Bone marrow (tissue), 2 donors: ENCODE results near the gene BACE2.

Experiments used
- DNase-seq, 2 donors: peaks; one replicate each; lab custom pipeline; 2025; lab: John Stamatoyannopoulos, UW

The BACE2 gene

DNA sequence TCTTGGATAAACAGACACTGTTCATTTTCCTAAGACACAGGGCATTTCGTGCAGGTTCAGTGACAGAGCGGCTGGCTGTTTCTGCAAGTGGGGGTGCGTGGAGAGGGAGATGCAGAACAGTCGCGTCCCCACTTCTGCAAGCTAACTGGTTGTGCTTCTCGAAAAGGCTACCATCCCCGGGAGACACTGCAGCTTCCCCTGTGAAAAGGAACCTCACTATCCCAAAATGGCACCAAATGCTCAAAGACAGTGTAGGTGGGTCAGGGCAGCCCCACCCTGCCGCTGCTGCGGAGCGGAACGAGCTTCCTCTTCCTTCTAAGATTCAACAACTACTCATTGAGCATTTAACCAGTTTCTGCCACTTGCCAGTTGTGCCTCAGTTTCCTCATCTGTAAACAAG lies 19.2 kb upstream of the BACE2 start:
- DNase-seq = no peak

DNA sequence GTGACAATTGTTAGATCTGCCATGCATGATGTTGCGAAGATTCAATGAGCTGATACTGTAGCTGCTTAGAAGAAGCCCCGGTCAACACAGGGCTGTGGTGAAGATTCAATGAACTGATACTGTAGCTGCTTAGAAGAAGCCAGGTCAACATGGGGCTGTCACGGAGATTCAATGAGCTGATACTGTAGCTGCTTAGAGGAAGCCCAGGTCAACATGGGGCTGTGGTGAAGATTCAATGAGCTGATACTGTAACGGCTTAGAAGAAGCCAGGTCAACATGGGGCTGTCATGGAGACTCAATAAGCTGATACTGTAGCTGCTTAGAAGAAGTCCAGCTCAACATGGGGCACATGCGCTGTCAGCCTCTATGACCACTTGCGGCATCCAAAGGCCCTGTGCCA lies 18.8 kb upstream of the BACE2 start:
- DNase-seq = no peak

DNA sequence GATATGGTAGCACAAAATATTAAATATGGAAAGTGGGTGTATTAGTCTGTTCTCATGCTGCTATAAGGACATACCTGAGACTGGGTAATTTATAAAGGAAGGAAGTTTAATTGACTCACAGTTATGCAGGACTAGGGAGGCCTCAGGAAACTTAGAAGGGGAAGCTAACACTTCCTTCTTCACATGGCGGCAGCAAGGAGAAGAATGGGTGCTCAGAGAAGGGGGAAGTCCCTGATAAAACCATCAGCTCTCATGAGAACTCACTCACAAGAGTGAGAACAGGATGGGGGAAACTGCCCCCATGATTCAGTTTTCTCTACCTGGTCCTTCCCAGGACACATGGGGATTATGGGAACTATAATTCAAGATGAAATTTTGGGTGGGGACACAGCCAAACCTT lies 15.8 kb upstream of the BACE2 start:
- DNase-seq = no peak

DNA sequence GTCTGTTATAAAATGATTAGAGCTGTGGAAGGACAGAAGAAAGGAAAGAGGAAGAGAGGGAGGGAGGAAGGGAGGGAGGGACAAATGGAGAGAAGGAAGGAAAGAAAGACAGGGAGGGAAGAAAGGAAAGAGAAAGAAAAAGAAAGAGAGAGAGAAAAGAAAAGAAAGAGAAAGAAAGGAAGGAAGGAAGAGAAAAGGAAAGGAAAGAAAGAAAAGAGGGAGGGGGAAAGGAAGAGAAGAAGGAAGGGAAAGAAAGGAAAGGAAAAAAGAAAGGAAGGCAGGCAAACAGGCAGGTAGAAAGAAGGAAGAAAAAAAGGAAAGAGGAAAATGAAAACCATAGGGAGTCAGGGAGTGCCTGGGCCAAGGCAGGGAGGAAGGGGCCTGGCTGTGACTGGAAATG lies 14.5 kb upstream of the BACE2 start:
- no peak for DNase-seq

DNA sequence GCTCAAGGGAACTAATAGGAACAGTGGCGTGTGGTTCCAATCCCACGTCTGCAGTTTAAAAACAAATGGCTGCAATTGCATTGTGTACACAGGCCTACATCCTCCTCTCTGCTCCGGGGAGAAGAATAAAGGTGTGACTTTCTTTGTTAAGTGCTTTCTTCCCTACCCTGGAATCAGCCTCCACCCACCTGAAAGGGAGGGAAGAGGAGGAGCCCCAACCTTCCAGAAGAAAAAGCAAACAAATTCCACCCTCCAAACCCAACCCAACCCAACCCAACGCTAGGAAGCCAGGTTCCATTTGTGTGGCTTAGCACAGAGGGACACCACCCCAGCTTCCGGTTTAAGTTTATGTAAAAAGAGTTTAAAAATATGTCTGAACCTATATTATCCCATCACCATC lies 11.8 kb upstream of the BACE2 start:
- DNase-seq = no peak

DNA sequence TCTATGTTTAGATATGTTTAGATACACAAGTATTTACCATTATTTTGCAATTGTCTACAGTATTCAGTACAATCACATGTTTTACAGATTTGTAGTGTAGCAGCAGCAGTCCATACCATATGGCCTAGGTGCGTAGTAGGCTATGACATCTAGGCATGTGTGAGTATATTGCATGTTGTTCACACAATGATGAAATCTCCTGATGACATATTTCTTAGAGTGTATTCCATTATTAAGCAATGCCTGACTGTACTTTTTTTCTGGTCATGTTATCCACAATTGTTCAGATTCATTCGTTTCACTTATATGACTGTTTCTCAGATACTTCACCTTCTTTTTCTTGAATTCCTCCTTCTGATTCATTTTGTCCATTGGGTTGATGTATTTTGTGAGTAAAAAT lies 9.9 kb upstream of the BACE2 start:
- no peak for DNase-seq

DNA sequence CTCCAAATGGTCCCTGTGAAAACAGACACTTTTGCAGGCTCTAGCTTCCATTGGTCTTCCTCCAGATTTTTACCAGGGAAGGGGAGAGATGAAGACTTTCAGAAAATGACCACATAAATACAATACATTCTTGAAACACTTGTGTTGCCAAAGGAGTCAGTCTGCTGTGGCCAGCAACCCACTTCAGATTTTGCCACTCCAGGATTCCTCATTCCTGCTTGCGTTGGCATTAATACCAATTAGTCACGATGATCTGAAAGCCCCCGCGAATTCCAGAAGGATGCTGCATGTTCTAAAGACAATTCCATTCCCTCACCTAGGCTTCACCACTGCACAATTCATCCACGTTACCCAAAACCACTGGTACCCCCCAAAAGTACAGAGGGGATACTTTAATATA lies 7.9 kb upstream of the BACE2 start:
- DNase-seq = no peak

DNA sequence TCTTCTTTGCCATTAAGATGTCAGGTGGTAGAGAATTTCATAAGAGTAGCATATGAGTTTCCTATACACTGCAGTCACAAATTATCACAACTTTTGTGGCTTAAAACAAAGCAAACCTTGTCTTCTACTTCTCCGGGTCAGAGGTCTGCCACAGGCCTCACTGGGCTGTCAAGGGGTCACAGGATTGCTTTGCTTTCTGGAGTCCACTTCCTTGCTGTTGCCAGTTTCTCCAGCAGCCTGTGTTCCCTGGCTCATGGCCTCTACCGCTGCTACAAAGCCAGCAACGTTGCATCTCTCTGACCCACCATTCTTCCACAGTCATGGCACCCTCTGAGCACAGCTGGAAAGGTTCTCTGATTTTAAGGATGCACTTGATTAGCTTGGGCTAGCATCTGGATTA lies 6.5 kb upstream of the BACE2 start:
- DNase-seq = no peak

DNA sequence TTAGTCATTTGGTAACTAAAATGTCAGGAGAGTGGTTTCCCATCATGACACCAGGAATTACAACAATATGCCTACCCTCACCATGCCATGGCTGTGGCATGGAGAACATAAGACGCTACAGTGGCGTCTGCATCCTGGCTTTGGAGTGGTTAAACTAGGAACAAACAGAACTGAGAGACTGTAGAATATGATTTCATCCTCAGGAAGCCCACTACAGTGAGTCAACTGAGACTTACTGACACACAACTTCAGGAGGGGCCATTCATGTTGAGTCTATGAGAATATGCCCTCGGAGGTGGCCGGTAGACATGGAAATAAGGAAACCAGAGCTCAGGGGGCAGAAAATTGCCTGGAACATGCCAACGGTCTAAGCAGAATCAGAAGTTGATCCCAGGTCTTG lies 5.9 kb upstream of the BACE2 start:
- DNase-seq = no peak

DNA sequence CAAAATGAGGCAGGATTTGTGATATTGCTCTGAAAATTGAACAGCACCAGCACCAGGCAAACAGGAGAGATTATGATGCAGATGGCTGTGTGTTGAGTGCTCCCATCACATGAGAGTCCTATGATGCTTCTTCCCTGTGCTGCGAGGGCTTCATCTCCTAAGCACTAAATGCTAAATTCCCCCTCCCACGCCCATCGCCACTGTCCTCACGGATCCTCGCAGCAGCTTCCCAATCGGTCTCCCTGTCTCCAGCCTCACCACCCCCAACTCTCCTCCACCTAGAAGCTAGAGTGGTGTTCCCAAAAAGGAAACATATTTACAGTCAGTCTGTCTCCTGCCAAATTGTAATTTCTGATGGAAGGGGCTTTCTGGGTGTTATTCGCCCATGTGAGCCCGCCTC lies 4.9 kb upstream of the BACE2 start:
- no peak for DNase-seq

DNA sequence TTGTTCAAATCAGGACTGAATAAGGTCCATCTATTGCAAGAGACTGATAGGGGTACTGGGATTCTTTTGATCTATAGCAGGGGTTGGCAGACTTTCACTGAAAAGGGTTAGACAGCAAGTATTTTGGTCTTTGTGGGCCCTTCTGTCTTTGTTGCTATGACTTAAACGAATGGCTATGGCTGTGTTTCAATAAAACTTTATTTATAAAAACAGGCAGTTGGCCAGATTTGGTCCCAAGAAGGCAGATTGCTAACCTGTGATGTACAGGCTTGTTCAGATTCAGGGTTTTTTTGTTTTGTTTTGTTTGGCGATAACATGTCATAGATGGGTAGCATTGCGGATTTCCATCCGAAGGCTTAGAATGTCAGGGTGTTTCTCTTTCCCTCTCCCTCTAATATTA lies 3.9 kb upstream of the BACE2 start:
- DNase-seq = no peak

DNA sequence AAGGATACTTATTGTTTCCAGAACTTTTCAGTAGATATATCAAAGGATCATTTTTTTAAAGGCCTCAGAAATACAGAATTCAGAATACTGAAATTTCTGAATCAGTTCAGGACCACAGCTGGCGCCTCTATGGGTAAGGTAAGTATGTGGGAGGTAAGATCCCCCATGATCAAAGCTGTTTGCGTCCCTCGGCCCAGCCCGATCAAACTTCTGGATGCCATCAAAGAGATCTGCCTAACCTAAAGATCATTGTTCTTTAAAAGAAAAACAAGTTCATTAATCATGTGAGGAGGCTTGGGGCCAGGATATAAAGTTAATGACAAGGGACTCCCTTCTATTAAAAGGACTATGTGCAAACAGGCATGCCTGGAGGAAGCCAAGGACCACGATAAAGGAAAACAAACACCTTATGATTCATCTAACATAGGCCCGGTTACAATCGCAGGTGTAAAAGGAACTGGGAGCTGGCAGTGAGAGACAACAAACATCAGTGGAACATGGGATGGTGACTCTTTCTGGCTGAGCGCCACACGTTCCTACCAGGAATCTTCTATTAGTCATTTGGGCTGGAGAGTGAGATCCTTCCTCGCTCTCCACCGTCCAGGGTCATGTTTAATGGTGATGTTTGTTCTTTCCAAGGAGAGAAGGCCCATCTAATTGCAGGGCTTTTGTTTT lies 2.8 kb upstream of the BACE2 start:
- DNase-seq = no peak

DNA sequence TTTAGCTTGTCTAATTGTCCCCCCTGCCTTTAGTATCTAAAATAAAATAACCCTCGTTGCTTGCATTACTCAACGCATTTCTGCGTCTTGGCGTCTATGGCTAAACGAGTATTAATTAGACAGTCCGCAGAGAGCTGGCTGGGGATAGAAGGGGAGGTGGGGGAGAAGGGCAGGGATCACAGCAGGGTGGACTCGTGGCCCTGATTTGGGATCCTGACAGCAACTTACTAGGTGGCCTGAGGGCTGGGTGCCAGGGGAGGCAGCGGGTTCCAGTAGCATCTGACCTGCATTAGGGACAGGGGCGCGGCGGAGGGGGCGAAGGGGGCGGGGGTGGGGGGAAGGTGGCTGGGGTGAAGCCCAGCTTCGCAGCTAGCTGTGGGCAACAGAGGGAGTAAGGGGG lies 1.1 kb upstream of the BACE2 start:
- no peak for DNase-seq

DNA sequence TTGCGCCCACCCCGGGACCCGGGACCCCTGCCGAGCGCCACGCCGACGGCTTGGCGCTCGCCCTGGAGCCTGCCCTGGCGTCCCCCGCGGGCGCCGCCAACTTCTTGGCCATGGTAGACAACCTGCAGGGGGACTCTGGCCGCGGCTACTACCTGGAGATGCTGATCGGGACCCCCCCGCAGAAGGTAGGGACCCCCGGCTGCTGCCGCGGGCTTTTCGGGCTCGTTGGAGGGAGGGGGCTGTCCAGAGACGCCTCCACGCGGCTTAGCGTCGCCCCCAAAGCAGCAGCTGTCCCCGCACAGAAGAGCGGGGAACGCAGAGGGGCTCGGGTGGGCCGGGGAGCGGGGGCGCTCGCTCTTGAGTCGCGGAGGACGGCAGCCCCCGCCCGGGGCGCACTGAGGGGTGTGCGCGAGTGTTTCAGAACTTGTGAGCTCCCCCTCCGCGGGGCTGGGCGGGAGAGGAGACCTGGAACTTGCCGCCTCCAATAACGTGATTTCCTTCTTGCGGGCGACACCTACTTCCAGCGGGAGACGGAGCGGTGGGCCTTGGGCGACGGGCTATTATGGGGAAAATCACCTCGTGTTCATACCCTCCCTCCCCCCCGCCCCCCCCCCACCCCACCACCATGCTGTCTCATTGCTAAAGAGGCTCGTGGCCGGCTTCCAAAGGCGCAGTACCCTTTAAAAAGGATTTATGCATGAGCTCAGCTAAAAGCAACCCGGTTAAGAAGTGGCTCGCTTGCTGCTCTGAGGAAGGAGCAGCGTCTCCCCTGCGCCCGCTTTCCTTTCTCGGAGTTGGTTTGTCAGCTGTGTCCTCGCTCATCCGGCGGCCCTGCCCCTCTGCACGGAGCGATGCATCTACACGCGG lies 664 bp downstream of the BACE2 start:
- no peak for DNase-seq

DNA sequence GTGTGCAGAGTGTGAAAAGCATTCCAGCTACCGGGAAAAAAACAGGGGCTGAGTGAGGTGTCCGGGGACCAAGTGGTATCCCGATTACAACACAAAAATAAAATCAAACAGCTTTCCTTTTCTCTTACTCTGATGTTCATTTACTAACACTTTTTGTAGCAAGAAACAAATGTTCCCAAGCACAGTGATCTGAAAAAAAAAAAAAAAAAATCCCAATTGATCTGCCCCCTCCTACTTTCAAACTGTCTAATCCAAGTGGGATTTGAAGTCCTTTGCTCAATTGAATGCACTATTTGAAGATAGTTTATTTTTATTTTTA lies 1.3 kb downstream of the BACE2 start:
- no peak for DNase-seq

DNA sequence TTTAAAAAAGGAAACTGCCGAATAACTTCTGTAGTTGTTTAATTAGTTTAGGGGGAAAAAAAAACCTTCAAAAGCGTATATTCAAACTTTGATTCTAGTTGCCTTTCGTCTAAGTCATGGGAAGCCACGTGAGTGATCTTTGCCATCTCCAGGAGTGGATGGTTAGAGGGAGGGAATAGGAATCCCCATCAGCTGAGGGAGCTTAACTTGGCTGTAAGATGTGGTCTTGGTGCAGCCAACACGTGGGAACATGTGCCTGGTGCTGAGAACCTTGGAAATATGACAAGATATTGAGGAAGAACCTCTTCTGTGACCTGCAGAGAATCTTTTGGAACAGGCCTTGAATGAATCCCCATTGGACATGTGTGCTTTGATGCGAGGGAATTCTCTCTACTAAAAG lies 1.7 kb downstream of the BACE2 start:
- no peak for DNase-seq

DNA sequence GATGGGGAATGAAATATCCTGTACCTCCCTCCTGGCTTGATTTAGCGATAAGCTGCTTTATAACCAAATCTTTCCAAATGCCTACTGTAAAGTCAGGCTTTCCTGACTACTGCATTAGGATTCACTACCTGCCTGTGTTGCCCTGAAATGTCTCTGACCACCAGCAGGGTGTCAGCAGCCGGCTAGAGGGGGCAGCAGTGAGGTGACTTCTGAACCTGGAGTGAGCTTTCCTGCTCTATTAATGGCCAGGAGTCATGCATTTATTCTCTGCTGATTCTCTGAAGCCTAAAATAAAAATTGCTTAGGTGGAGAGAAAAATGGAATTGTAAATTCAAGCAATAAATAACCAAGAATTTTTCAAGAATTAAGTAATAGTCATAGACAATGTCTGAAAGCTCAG lies 2.5 kb downstream of the BACE2 start:
- no peak for DNase-seq

DNA sequence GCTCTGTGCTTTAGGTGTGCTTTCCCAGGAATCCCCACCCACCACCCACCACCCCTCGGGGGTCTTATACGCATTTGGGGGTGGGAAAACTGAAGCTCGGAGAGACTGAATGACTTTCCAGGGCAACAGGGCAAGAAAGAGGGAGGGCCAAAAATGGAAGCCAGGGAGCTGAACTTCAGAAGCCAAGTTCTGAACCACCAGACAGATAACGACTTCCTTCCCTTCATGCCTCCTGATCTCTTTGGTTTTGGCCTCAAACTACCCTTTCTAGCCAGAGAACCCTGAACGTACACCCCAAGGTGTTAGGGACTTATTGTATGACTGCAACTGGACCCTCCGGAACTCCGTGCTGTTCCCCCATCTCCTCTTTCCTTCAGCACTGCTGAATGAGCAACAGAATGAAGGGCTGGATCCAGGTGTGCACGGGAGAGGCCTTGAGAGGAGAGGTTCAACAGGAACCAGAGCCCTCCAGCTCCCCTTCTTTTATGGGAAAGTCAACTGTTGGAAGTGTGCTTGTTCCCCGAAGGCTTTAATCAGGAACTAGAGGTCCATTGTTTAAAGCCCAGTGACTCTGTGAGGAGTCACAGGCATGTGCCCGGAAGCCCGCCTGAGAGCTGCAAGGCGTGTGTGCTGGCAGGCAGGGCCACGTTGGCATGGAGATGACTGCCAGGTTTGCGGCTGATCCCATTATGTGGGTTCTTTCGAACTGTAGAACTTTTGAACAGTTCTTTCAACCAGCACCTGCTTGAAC lies 3.1 kb downstream of the BACE2 start:
- no peak for DNase-seq

DNA sequence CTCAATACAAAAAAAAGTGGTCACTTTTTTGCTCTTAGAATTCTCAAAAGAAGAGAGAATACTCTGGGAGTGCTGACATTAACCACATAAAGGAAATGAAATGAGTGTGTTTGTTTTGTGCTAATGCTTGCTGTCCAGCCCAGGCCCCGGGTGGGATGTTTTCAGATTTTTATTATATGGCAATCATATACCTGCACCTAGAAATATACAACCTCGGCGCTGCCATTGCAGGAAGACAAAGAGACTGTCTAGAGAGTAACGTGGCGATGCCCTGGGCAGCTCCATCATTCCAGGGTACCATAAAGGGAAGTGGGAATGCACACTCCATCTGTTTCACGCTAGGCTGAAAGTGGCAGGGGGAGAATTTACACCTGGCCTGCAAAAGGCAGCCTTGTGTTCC lies 7.1 kb downstream of the BACE2 start:
- DNase-seq = no peak

DNA sequence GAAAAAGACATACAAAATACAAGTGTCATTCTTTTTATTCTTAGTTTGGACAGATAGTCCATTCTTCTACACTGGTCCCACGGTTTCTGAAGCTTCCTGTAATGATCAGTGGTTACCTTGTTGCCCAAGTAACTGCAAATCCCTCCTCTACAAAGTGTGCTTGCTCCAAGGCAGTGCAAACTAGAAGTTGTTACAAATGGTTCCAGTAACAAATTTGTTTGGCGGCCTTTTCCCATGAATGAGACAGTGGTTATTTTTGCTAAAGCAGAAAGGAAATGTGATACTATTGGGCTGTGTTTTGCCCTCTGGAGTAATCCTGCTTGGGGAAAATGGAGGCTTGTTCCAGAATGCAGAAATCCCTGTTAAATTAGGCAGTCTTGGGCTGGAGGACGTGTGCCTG lies 8.9 kb downstream of the BACE2 start:
- DNase-seq = no peak

DNA sequence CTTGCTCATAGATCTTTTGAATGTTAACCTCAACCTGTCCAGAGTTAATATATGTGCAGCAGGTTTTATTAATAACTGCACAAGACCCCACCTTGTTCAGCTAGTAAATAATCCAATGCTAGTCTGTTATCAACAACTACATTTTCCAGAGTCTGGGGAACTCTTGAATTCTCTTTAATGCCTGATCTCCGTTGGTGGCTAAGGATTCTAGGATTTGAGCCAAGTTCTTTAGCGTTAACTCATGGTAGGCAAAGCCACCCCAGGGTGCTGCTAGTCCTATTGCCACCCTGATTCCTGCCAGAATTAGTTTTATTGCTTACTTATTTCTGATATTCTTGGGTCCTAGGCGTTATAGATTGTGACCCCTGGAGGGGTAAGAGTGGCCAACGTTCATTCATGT lies 12.8 kb downstream of the BACE2 start:
- DNase-seq = no peak

DNA sequence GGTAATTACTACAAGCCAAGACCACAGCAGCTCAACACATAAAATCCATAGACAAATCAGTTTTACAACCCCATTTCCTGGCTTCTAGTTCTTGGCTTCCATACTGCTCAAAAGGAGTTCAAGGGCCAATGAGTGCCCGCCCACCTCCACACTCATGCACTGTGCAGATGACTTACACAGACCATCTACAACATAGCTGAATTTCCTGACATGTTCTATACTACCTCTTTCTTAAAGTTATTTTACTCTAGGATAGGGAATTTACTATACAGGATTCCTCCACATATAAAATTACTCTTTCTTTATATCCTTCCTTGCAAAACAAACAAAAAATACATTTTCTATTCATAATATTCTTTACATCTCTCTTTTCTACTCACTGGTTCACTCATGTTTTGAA lies 14.6 kb downstream of the BACE2 start:
- DNase-seq = no peak

DNA sequence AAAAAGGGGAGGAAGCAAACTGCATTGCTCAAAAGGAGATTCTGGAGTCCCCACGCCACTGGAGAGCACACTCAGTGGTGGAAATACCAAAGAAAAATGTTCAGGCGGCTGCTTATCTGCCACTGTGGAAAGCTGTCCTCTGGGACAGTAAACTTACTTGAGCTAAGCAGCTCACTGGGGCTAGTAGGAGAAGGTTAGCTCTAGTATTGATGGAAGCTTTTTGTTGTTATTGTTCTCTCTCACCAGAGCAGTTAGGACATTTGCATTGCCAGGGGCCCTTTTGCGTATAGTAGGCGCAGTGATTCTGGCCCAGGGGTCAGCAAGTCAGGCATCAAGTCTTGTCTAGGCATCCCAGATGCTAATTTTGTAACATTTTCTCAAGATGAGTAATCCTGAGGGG lies 15.6 kb downstream of the BACE2 start:
- no peak for DNase-seq
